Endothelial cell (in vitro differentiated cells): Measurements from ENCODE around the gene ACSL3. TPM values are rescaled to one million over a fixed set of nuclear protein-coding genes. Genes with fewer than 3 reads are reported as not detected.

Experiments
- DNase-seq: peaks from one replicate; pipeline ENCODE4 v3.0.0; 2021; ENCODE audit warnings: low spot score
- H3K27ac Mint-ChIP-seq: one replicate; pipeline ENCODE4 v1.8.0; 2021; ENCODE audit warnings: mixed read lengths, inconsistent platforms; ENCODE audit not compliant: unreplicated experiment
- H3K27me3 Mint-ChIP-seq: one replicate; pipeline ENCODE4 v1.8.0; 2021; ENCODE audit warnings: mild to moderate bottlenecking, moderate library complexity, mixed read lengths, inconsistent platforms; ENCODE audit not compliant: unreplicated experiment
- H3K36me3 Mint-ChIP-seq: one replicate; pipeline ENCODE4 v1.8.0; 2021; ENCODE audit warnings: mild to moderate bottlenecking, low read depth, mixed read lengths, inconsistent platforms; ENCODE audit not compliant: unreplicated experiment
- H3K4me1 Mint-ChIP-seq: one replicate; pipeline ENCODE4 v1.8.0; 2021; ENCODE audit warnings: mild to moderate bottlenecking, mixed read lengths, inconsistent platforms; ENCODE audit not compliant: unreplicated experiment
- H3K4me3 Mint-ChIP-seq: one replicate; pipeline ENCODE4 v1.8.0; 2021; ENCODE audit warnings: mild to moderate bottlenecking, mixed read lengths, inconsistent platforms; ENCODE audit not compliant: unreplicated experiment
- H3K9me3 Mint-ChIP-seq: one replicate; pipeline ENCODE4 v1.8.0; 2021; ENCODE audit warnings: mixed read lengths, inconsistent platforms; ENCODE audit not compliant: unreplicated experiment
- total RNA-seq: library from RNA; stranded (reverse); fragmentation: NEBNext Ultra II Directional; extraction: Animal tissue kit (Norgen Biotek cat#: 25700); gene quantifications from one replicate; pipeline ENCODE4 v1.2.1, GENCODE V29; 2021; ENCODE audit not compliant: unreplicated experiment
- TF ChIP-seq, protein P1 (sequence below): fragments of 200-600 bp; sonication (generic); IDR thresholded peaks from one replicate; pipeline ENCODE4 v1.5.0; 2021; ENCODE audit warnings: antibody characterized with exemption; ENCODE audit not compliant: unreplicated experiment

The ACSL3 gene
- total RNA-seq, 1 donor from 2014 or later: 163 TPM

DNA sequence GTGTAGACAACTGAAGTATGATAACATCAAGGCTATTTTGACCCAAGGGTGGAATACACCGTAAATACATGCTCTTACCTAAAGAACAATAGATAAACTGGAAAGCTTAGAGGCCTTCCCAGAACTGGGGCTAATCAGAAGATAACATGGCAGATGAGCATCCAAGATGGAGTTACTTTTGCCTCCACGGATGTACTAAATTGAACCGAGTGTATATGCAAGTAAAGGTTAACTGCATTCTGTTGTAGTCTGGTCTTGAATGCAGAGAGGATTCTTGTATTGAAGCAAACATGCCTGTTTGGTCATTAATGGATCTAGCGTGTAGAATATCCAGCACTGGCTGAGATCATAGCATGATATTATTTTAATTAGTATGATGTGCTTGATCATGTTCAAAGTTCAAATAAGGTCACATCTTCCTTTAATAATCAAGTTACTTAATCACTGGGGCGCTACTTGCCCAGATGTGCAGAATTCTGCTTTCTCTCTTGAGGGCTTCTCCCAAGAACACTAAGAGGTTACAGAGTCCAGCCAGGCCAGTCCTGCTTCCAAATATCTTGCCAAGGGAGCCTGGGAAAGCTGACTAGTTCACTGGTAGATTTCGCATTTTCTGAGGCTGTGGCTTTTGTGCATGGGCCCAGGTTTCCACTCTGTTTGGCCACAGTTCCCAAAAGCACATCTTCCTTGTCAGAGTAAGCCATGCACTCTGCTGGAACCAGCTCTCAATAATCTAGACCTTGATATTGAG, 37.5 kb upstream of the ACSL3 start:
- Mint-ChIP-seq H3K9me3 (no peaks in the 10 kb centered on the region), H3K27ac (no peak overlapping the region), H3K4me1 (no peaks in the 10 kb centered on the region), H3K4me3 (no peak overlapping the region), H3K36me3 (no peaks in the 10 kb centered on the region), H3K27me3 (no peaks in the 10 kb centered on the region)
- DNase-seq: no peak
- TF ChIP-seq, protein P1, sequence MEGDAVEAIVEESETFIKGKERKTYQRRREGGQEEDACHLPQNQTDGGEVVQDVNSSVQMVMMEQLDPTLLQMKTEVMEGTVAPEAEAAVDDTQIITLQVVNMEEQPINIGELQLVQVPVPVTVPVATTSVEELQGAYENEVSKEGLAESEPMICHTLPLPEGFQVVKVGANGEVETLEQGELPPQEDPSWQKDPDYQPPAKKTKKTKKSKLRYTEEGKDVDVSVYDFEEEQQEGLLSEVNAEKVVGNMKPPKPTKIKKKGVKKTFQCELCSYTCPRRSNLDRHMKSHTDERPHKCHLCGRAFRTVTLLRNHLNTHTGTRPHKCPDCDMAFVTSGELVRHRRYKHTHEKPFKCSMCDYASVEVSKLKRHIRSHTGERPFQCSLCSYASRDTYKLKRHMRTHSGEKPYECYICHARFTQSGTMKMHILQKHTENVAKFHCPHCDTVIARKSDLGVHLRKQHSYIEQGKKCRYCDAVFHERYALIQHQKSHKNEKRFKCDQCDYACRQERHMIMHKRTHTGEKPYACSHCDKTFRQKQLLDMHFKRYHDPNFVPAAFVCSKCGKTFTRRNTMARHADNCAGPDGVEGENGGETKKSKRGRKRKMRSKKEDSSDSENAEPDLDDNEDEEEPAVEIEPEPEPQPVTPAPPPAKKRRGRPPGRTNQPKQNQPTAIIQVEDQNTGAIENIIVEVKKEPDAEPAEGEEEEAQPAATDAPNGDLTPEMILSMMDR: no peak

DNA sequence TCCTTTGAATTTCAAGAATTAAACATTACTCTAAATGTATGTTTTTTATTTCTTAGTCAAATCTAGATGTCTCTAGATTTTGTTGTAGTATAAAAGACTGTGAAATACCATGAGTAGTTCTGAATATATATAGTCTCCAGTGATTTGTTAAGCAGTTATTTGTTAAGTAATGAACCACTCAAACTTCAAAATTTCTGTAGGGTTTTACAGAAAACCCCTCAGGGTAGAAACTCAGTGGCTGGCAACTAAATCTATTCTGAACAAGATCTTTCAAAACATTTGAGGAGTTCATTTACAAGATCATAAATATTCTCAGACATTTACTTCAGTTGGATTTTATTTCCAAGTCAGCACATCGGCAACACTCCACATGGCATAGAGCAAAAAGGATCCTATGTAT, 35.8 kb upstream of the ACSL3 start:
- H3K27me3 Mint-ChIP-seq: no peaks in the 10 kb centered on the region
- TF ChIP-seq, protein P1: no peak
- H3K27ac Mint-ChIP-seq: no peak overlapping the region
- no peak for DNase-seq
- no peaks in the 10 kb centered on the region for H3K9me3 Mint-ChIP-seq
- peaks cover 5% of the 10 kb centered on the region for H3K4me1 Mint-ChIP-seq
- H3K4me3 Mint-ChIP-seq: no peak overlapping the region
- no peaks in the 10 kb centered on the region for H3K36me3 Mint-ChIP-seq

DNA sequence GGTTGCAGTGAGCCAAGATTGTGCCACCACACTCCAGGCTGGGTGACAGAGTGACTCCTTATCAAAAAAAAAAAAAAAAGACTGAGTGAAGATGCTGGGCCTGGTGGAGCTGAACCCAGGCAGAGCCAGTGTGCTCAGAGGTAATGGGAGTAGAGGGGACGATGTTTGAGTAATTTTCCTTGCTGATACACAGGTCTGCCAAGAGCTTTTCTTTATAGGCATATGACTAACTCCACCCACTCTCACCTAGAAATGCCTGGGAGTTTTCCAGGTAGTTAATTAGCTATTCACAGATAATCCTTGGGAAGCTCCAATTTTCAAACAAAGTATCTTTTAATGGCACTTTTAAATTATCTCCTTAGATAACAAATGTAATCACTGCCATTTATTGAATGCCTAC, 33.4 kb upstream of the ACSL3 start:
- TF ChIP-seq, protein P1: no peak
- DNase-seq: no peak
- Mint-ChIP-seq H3K4me3 (no peak overlapping the region), H3K27ac (no peak overlapping the region), H3K27me3 (no peaks in the 10 kb centered on the region), H3K9me3 (no peaks in the 10 kb centered on the region), H3K36me3 (peaks cover 4% of the 10 kb centered on the region), H3K4me1 (peaks cover 7% of the 10 kb centered on the region)

DNA sequence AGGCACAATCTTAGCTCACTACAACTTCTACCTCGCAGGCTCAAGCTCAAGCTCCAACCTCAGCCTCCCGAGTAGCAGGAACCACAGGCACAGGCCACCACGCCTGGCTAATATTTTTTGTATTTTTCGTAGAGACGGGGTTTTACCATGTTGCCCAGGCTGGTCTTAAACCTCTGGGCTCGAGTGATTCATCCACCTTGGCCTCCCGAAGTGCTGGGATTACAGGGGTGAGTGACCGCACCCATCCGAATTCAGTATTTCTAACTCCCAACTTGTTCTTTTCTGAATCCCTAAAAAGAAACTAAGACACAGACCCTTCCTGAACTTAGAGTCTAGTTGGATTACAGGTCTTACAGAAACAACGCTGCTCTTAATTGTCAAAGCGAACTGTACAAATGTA, 32.3 kb upstream of the ACSL3 start:
- no peak overlapping the region for H3K4me3 Mint-ChIP-seq
- H3K27me3 Mint-ChIP-seq: no peaks in the 10 kb centered on the region
- H3K4me1 Mint-ChIP-seq: peaks cover 7% of the 10 kb centered on the region
- no peaks in the 10 kb centered on the region for H3K9me3 Mint-ChIP-seq
- TF ChIP-seq, protein P1: no peak
- H3K36me3 Mint-ChIP-seq: peaks cover 4% of the 10 kb centered on the region
- H3K27ac Mint-ChIP-seq: no peak overlapping the region
- no peak for DNase-seq

DNA sequence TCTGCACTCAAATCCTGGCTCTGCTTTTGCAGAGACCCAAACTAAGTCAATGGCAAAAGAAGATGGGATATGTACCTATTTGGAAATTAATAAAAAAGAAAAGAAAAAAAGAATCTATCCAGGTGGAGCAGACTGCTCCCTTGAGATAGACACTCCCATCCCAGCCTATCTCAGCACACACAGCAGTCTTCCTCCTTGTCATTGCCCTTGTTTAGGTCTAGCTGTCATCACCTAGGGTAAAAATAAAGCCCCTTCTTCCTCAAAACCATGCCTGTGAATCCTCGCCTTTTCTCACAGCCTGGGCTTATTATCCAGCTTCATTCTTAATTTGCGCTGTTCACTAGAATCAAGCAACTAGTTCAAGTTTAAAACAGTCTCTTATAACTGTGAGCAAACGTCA, 30.7 kb upstream of the ACSL3 start:
- TF ChIP-seq, protein P1: no peak
- Mint-ChIP-seq H3K4me3 (no peak overlapping the region), H3K4me1 (peaks cover 8% of the 10 kb centered on the region), H3K27ac (no peak overlapping the region), H3K9me3 (no peaks in the 10 kb centered on the region), H3K27me3 (no peaks in the 10 kb centered on the region), H3K36me3 (peaks cover 4% of the 10 kb centered on the region)
- DNase-seq: no peak
